Stimulated activated effector memory CD8-positive, alpha-beta T cell treated with anti-CD3 and anti-CD28 coated beads, Interleukin-12 subunit alpha, Interleukin-12 subunit beta, amount 100 ng/mL, for 72 hours (primary cell): ENCODE results near the gene PLEKHG5.
"Not testable (repeated sequence)": the region's sequence is repeated elsewhere in the genome, so short reads cannot be mapped to it uniquely, and the experiment has no call there.

Experiments
- ATAC-seq: fragments of 150-1000 bp; cut with Tn5 transposase; 2 replicates; pipeline ENCODE4 v1.10.0; 2021
- DNase-seq, 2 donors: peaks; one replicate each; pipeline ENCODE4 v3.0.0; 2021 to 2022; ENCODE audit warnings: low spot score in 2 of 2
- H3K27ac Mint-ChIP-seq: one replicate; pipeline ENCODE4 v1.8.0; 2022; ENCODE audit warnings: mild to moderate bottlenecking, mixed read lengths
- H3K36me3 Mint-ChIP-seq: one replicate; pipeline ENCODE4 v1.8.0; 2022; ENCODE audit warnings: mild to moderate bottlenecking, mixed read lengths
- H3K4me1 Mint-ChIP-seq: one replicate; pipeline ENCODE4 v1.8.0; 2022; ENCODE audit warnings: mixed read lengths
- H3K4me3 Mint-ChIP-seq: one replicate; pipeline ENCODE4 v1.8.0; 2022; ENCODE audit warnings: mild to moderate bottlenecking, mixed read lengths
- H3K9me3 Mint-ChIP-seq: one replicate; pipeline ENCODE4 v1.8.0; 2022; ENCODE audit warnings: mixed read lengths

The PLEKHG5 gene

DNA sequence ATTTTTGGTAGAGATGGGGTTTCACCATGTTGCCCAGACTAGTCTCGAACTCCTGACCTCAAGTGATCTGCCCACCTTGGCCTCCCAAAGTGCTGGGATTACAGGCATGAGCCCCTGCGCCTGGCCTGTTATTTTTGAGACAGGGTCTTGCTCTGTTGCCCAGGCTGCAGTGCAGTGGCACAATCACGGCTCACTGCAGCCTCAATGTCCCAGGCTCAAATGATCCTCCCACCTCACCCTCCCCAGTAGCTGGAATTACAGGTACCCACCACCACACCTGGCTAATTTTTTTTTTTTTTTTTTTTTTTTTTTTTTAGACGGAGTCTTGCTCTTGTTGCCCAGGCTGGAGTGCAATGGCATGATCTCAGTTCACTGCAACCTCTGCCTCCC lies 2.4 kb upstream of the PLEKHG5 start:
- not testable (repeated sequence) for H3K36me3 Mint-ChIP-seq, DNase-seq, ATAC-seq, H3K9me3 Mint-ChIP-seq, H3K27ac Mint-ChIP-seq, H3K4me3 Mint-ChIP-seq
- peaks cover 26% of the 10 kb centered on the region for H3K4me1 Mint-ChIP-seq

DNA sequence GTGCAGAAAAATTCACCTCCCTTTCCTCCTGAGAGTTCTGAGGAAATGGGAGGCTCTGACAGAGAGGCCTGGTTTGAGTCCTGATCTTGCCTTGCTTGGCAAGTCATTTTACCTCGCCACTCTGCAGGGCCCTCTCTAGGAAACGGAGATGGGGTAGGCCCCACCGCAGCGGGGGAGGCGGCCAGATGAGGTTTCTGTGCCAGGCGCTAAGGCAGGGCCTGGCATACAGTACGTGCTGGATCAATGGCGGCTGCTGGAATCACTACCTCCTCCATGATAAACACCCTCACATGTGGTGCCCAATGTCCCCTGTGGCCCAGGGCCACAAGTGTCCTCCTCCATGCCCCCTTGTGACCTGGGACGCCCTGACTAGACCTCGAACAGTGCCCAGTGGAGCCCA lies 499 bp upstream of the PLEKHG5 start:
- Mint-ChIP-seq H3K27ac (peak overlapping the region; percentile 43), H3K36me3 (no peaks in the 10 kb centered on the region), H3K4me1 (peaks cover 20% of the 10 kb centered on the region), H3K4me3 (peak overlapping the region; percentile 79), H3K9me3 (no peaks in the 10 kb centered on the region)
- DNase-seq: no peak
- no peak for ATAC-seq

DNA sequence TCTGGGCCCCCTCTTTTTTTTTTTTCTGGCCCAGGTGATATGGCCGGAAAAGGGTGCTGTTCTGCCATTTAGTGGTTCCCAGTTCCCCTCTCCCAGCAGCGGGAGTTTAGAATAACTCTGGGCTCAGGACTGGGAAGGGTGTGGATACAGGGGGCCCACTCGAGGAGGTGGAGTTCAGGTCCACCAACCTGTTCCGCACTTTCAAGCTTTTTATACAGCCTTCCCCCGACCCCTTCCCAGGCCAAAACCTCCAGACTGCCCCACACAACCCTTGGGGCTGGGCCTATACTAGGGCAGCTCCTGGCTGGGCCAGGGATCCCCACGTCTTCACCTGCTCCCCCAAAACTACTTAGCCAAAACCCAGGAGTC lies 402 bp downstream of the PLEKHG5 start:
- Mint-ChIP-seq H3K36me3 (no peaks in the 10 kb centered on the region), H3K4me1 (peaks cover 26% of the 10 kb centered on the region), H3K4me3 (peak overlapping the region; percentile 79), H3K9me3 (no peaks in the 10 kb centered on the region), H3K27ac (peak overlapping the region; percentile 43)
- DNase-seq (no peak), ATAC-seq (no peak)

DNA sequence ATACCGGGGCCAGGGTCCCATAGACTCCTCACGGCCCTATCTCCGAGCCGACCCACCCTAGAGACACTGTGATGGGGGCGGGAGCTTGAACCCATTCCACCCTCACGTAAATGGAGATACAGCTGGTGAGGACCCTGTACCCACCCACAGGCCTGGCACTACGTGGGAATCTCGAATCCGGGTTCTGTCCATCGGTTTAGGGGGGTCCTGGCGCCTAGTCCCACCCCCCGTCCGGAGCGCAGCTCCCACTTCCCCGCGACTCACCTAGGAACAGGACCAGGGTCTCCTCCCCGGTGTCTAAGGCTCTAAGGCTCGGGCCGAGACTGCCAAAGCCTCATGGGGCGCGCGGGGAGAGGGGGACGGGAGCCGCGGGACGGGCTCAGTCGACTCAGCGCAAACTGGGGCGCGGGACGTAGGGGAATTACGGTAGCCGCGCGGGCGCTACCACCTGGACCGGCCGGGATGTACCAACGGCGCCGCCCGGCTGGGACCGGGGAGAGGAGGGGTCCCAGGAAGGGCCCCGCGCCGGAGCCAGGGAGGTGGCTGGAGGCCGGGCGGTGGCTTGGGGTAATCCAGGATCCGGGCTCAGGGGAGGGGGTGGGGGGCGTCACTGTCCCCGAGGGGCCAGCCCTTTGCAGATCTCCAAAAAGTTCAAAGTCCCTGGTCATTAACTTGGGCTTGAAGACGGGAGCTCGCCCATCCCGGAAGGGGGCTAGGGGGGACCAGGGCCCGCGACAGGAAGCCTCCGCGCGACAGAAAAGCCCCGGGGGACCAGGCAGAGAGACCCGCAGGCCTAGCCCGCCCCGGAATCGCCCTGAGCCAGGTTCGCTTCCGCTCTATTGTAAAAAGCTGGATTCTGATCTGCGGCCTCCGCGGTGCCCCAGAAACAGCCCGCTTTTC lies 1.0 kb downstream of the PLEKHG5 start:
- Mint-ChIP-seq H3K27ac (peak overlapping the region; percentile 43), H3K4me1 (peaks cover 26% of the 10 kb centered on the region), H3K4me3 (peak overlapping the region; percentile 79), H3K9me3 (no peaks in the 10 kb centered on the region), H3K36me3 (no peaks in the 10 kb centered on the region)
- peak; percentile 68 for ATAC-seq
- DNase-seq: peak; percentile 34 to 80

DNA sequence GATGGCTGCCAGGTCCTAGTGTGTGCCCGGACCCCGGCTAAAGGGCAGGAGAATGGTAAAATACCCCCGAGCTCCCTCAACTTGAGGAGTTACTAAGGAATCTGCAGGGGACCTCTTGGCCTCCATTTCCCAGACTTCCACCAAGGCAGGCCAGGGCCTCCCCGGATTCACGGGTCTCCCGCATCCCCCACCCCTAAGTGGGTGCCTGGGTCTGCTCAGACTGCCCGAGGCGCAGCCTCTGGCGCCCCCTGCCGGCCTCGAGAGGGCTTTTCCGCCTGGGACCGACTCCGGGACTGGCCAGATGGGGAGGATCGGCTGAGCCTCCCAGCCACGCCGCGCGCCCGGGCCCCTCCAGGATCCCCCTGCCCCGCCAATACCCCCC lies 1.7 kb downstream of the PLEKHG5 start:
- ATAC-seq (peak; percentile 82), DNase-seq (peak; percentile 81 to 88)
- Mint-ChIP-seq H3K4me3 (peak overlapping the region; percentile 79), H3K9me3 (no peaks in the 10 kb centered on the region), H3K27ac (peak overlapping the region; percentile 43), H3K4me1 (peaks cover 26% of the 10 kb centered on the region), H3K36me3 (no peaks in the 10 kb centered on the region)

DNA sequence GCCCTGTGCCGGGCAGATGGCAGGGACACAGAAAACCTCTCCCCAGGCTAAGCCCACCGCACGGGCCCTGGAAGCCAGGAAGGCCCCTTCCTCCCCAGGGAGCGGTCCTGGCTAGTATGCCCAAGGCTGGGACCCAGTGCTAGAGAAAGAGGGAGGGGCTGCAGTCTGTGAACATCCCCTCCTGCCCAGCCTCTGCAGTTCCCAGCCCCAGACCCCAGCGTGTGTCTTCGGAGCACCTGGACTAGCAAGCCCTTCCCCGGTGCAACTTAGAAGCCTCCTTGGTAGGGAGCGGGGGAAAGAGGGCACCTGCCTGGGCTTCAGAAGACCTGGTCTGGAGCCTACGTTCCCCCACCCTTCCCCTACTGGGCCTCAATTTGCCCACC lies 2.1 kb downstream of the PLEKHG5 start:
- peak overlapping the region; percentile 79 for H3K4me3 Mint-ChIP-seq
- peaks cover 26% of the 10 kb centered on the region for H3K4me1 Mint-ChIP-seq

DNA sequence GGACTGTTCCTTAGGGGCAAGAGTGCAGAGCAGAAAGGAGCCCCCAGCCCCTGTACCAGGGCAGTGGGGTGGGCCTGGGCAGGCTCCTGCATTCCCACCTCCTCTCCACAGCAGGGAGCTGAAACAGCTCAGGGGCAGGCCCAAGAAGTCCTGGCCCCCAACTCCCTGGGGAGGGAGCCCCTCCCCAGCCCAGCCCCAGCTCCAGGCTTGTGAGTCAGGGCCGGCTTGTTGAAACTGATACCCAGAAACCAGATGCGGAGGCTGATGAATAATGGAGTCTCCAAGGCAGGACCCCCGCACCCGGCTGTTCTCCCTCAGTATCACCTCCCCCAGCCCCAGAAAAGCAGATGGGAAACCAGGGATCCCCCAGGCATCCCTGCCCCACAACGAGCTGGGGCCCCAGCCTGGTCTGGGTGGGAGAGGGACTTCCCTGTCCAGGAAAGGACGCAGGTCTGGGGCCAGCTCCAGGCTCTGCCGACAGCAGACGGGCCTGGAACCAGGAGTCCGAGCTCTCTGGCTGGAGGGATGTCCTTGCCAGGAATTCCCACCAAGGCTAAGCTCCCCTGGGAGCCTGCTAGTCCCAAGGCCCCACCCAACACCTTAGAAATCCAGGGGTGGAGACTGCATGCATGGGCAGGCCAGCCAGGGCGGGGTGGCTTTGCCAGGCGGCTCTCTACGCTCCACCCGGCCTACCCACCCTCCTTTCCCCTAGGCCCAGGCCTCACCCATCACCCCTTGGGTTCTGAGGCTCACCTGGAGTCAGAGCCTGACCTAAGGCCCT lies 2.7 kb downstream of the PLEKHG5 start:
- H3K36me3 Mint-ChIP-seq: no peaks in the 10 kb centered on the region
- ATAC-seq (no peak), DNase-seq (no peak)
- peaks cover 26% of the 10 kb centered on the region for H3K4me1 Mint-ChIP-seq
- no peaks in the 10 kb centered on the region for H3K9me3 Mint-ChIP-seq
- no peak overlapping the region for H3K4me3 Mint-ChIP-seq
- H3K27ac Mint-ChIP-seq: no peak overlapping the region

More for the DNA sequence above, 2.1 kb downstream of the PLEKHG5 start:
- DNase-seq: no peak
- H3K9me3 Mint-ChIP-seq: no peaks in the 10 kb centered on the region
- no peak overlapping the region for H3K27ac Mint-ChIP-seq
- H3K36me3 Mint-ChIP-seq: no peaks in the 10 kb centered on the region
- ATAC-seq: no peak

DNA sequence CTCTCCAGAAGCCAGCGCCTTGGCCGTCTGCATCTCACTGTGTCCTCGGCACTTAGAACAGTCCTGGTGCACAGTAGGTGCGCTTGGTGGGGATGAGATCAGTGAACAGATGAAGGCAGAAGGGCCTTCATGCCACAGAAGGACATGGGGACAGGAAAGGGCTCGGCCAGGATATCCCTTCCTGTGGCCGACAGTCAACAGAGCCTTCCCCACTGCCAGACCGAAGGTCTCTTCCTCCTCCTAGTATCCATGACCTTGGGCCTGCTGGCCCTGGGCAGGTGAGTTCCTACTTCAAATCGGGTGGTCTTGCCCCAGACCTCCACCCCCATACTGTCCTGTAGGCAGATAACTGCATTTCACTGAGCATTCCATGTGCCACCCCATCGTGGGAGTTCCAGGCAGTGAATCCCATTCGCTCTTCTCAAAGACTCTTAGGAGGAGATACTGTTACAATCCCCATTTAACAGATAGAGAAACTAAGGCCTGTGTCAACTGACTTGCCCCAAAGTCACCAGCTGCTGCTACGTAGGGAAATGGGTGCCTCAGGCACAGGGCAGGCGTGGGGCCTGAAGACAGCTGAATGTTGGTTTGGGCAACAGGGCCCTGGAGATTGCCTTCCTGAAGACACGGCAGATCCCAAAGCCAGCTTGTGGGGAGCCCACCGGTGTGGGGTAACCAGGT lies 3.5 kb downstream of the PLEKHG5 start:
- ATAC-seq (no peak), DNase-seq (no peak)
- Mint-ChIP-seq H3K36me3 (no peaks in the 10 kb centered on the region), H3K4me1 (peaks cover 26% of the 10 kb centered on the region), H3K4me3 (no peak overlapping the region), H3K9me3 (no peaks in the 10 kb centered on the region), H3K27ac (no peak overlapping the region)

DNA sequence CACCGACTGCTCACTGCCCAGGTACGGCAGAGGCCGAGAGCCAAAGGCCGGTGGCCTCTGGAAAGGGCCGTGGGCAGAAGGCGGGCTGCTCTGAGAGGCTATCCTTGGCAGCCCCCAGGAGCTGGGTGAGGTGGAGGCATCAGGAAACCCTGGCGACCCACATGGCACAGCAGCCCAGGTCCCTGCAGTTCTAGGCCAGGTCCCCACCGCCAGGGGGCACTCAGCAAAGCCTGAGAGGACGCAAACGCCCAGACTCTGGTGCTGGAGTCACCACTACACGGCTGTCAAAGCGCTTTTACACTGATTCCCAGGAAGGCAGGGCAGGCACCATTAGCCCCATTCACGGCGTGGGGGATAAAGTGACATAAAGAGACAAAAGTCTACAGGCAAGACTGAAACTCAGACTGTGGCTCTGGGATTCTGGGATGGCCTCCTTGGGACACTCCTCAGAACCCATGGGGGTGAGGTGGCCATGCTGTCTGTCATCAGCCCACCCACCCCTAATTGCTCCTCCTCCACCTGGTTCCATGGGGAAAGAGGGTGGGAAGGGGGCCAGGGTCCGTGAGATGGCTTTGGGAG lies 4.9 kb downstream of the PLEKHG5 start:
- ATAC-seq (peak; percentile 79), DNase-seq (peak; percentile 78 to 90)
- peaks cover 21% of the 10 kb centered on the region for H3K4me1 Mint-ChIP-seq
- H3K4me3 Mint-ChIP-seq: peak overlapping the region; percentile 55
- no peaks in the 10 kb centered on the region for H3K36me3 Mint-ChIP-seq
- H3K27ac Mint-ChIP-seq: no peak overlapping the region
- no peaks in the 10 kb centered on the region for H3K9me3 Mint-ChIP-seq

DNA sequence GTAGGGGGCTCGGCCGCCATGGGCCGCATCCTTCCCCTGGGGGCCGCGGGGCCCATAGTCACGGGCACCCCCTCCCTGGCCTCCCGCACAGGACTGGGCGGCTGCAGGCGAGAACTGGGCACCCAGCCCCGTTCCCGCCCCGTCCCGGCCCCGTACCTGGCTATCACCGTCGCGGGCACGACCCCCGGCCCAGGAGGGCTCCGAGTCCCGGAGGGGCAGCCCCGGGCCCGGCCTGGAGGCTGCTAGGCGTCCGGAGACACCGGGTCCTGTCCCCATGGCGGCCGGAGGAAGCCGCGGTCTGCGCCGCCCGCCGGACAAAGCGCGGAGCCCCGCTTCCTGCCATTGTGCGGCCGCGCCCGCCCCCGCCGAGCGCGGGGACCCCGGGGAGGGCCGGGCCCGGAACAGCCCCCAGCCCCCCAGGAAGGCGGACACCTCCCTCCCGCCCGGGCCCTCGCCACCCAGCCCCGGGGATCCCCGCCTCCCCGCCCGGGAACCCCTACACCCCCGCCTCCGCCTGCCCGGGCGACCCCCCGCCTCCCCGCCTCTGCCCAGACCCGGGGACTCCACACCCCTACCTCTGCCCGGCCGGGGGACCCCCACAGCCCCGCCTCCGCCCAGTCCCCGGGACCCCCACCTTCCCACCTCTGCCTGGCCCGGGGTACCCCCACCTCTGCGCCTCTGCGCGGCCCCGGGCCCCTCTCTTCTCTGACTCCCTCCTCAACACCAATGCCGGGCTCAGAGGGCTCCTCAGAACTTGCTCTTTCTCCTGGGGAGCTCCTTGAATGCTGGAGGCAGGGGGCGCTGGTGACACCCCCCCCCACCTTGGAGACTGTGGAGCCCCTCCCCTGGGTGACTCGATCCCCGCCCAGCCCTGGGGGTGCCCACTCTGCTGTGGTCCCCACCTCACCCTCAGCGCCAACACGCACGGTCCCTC lies 6.0 kb downstream of the PLEKHG5 start:
- no peak for DNase-seq
- peak overlapping the region; percentile 55 for H3K4me3 Mint-ChIP-seq
- ATAC-seq: no peak

DNA sequence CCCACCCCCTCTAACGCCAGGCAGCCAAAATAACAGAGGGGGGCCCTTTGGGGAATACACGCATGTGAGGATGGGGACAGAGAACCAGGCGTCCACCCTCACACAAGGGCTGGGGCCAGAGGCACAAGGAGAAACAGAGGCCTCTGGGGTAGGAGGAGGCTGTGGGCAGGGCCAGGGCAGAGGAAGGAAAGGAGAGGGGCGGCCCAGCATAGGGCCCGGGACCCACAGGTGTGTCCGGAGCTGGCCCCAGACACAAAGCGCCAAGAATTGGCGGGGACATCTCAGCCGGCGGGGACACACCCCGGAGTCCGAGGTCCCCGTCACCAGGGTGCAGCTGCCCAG lies 6.7 kb downstream of the PLEKHG5 start:
- peaks cover 11% of the 10 kb centered on the region for H3K4me1 Mint-ChIP-seq
- DNase-seq (no peak), ATAC-seq (no peak)
- no peaks in the 10 kb centered on the region for H3K36me3 Mint-ChIP-seq
- no peak overlapping the region for H3K27ac Mint-ChIP-seq
- no peak overlapping the region for H3K4me3 Mint-ChIP-seq
- H3K9me3 Mint-ChIP-seq: no peaks in the 10 kb centered on the region

More for the DNA sequence above, 6.0 kb downstream of the PLEKHG5 start:
- Mint-ChIP-seq H3K9me3 (no peaks in the 10 kb centered on the region), H3K4me1 (peaks cover 15% of the 10 kb centered on the region), H3K27ac (no peak overlapping the region), H3K36me3 (no peaks in the 10 kb centered on the region)

DNA sequence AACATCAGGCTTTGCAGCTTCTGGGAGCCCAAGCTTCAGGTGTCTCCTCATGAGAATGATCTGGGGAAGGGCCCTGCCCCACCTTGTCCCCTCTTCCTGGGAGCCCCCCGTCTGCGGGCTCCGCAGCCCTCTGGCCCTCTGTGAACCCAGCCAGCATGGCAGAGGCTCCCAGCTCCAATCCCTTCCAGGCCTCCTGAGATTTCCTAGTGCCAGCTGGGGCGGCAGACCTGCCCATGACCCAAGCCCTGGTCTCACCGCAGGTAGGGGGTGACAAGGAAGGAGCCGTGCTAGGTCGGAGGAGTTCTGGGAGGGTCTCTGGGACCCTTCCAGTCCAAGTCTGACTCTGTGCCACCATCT lies 7.7 kb downstream of the PLEKHG5 start:
- Mint-ChIP-seq H3K4me3 (no peak overlapping the region), H3K9me3 (no peaks in the 10 kb centered on the region), H3K36me3 (no peaks in the 10 kb centered on the region), H3K27ac (no peak overlapping the region), H3K4me1 (peaks cover 11% of the 10 kb centered on the region)
- DNase-seq (no peak), ATAC-seq (no peak)

DNA sequence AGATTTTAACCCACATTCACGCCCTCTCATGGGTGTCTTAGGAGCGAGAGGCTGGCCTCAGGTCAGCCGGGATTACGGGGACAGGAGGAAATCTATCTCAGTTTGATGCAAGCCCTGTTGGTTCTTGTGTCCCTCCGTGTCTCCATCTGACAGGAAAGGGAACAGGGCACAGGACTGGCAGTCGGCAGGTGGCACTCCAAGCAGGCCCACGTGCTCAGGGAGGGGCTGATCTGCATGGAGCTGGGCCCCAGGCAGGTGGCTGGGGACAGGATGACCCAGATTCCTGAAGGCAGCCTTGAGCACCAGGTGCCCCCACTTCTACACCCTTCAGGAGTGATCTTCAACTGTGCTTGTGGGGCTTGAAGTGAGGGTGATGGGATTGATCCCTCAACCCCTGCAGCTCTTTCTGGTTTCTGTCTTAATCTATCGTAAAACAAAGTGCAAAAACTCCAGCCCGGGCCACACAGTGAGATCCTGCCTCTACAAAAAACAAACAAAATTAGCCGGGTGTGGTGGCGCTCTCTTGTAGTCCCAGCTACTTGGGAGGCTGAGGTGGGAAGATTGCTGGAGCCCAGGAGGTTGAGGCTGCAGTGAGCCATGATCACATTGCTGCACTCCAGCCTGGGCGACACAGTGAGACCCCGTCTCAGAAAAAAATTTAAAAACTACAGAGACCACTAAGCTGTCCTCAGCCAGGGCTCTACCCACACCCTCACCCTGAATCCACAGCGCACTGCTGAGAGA lies 8.3 kb downstream of the PLEKHG5 start:
- Mint-ChIP-seq H3K36me3 (no peaks in the 10 kb centered on the region), H3K9me3 (no peaks in the 10 kb centered on the region), H3K4me1 (peaks cover 11% of the 10 kb centered on the region), H3K27ac (no peak overlapping the region), H3K4me3 (no peak overlapping the region)
- DNase-seq (no peak), ATAC-seq (no peak)

DNA sequence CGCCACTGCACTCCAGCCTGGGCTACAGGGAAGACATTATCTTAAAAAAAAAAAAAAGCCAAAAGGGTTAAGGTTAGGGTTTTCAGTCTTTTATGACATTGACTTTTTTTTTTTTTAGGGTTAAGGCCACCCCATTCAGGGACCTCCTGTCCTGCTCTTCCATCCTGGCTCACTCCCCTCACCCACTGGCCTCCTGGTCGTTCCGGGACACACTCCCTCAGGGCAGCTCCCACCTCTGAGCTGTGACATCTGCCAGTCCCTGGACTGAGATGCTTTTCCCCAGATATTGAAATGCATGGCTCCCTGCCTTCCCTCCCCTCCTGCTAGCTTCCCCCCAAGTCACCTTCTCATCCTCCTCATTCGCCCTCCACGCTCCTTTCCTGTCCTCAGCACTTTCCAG lies 9.6 kb downstream of the PLEKHG5 start:
- Mint-ChIP-seq H3K4me3 (no peak overlapping the region), H3K36me3 (no peaks in the 10 kb centered on the region), H3K4me1 (peaks cover 11% of the 10 kb centered on the region), H3K27ac (no peak overlapping the region), H3K9me3 (no peaks in the 10 kb centered on the region)
- DNase-seq (no peak), ATAC-seq (no peak)
